Loucy (cell line): ENCODE measurements around the gene NECAB3.

Experiments used
- CTCF ChIP-seq: fragments of 200-600 bp; sonication (generic); conservative IDR thresholded peaks from 2 replicates; pipeline ENCODE4 v1.5.1; 2014; ENCODE audit warnings: mild to moderate bottlenecking, antibody characterized with exemption, low read length
- EZH2phosphoT487 ChIP-seq: fragments of 200-600 bp; IDR thresholded peaks from 2 replicates; pipeline ENCODE4 v1.6.1; 2018; ENCODE audit warnings: antibody characterized with exemption, mild to moderate bottlenecking, moderate library complexity, borderline replicate concordance

GRCh38 chr20:33710681-33711445, 36.6 kb upstream of the NECAB3 start:
- no peak for TF ChIP-seq CTCF
- TF ChIP-seq EZH2phosphoT487, result no peak
